Measurements from ENCODE around the gene PTPRH.

GRCh38 chr19:55251341-55252081, 42.2 kb upstream of the PTPRH start:
- TF ChIP-seq POLR2A (IDR thresholded peaks at IDR 0.05) = no peak
- no peak for TF ChIP-seq CTCF (IDR thresholded peaks at IDR 0.05)

All from gastroesophageal sphincter (tissue), 3 donors.